ENCODE measurements around the gene NLRP6.

The NLRP6 gene

DNA sequence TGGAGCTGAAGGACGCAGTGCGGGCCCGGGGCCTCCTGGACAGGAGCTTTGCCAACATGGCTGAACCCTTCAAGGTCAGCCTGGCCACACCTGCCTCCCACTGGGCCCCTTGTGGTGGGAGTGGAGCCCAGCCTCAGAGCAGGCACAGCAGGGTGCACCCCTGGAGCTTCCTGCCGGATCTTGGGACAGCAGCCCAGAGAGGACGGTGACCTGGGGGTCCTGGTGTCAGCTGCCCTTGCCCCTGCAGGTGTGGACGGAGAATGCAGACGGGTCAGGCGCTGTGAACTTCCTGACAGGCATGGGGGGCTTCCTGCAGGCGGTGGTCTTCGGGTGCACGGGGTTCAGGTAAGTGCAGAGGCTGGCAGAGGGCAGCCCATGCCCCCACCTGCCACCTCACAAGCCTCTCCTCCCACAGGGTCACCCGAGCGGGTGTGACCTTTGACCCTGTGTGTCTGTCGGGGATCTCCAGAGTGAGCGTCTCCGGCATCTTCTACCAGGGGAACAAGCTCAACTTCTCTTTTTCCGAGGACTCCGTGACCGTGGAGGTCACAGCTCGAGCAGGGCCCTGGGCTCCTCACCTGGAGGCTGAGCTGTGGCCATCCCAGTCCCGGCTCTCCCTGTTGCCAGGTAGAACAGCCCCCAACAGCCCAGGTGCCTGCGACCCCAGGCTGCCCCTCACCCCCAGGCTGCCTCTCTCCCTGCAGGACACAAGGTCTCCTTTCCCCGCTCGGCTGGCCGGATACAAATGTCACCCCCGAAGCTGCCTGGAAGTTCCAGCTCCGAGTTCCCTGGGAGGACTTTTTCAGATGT lies 15.8 kb downstream of the NLRP6 start:
- no peak for DNase-seq (ENCODE audit: low read depth)

DNA sequence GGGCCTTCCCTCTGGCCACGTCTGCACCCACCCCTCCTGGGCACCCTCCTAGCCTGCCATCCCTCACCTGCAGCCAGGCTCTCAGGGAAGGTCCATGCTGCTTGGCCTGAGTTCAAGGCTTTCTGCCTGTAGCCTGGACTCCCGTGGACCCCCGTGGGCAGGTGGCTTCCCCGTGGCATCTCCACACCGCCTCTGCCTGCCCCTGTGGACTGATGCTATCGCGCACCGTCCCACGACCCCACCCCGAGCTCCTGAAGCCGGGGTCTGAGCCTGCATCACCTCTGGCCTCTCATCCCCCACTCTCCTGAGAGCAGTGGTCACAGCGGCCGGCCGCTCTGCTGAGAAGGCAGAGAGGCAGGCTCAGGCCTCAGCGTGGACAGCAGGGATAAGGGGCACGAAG lies 16.6 kb downstream of the NLRP6 start:
- DNase-seq (ENCODE audit: low read depth): no peak

DNA sequence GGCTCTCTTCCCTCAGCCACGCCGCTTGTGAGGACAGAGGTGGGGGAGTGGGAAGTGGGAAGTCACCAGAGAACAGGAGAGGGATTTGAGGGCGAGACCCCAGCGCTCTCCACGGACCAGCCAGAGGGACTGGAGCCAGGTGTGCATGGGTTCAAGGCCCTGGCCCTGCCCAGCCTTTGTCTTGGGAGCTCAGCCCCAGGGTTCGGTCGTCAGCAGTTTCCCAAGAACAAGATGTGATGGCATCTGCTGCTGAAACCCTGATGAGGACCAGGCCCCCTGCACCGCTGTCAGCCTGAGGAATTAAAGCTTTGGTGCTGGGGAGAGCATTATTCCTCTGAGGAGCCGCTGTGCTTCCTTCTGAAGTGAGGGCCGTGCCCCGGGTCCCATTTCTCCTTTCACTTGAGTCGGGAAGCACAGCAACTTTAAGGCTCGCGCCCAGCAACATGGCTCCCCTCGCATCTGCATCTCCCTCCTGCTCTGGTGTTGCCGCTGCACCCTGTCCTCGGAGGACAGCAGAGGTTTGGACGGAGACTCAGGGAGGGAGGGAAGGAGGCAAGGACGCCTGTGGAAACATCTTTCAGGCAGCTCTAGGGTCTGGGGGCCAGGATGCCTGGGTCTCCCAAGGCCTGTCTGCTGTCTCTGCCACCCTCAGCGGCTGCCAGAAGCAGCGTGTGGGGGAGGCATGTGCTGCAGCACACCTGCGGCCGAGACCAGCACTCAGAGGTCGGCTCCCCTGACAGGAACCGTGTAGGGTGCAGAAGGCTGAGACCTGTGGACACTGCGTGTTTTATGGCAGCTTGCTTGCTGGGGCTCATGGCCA lies 17.4 kb downstream of the NLRP6 start:
- no peak for DNase-seq (ENCODE audit: low read depth)

DNA sequence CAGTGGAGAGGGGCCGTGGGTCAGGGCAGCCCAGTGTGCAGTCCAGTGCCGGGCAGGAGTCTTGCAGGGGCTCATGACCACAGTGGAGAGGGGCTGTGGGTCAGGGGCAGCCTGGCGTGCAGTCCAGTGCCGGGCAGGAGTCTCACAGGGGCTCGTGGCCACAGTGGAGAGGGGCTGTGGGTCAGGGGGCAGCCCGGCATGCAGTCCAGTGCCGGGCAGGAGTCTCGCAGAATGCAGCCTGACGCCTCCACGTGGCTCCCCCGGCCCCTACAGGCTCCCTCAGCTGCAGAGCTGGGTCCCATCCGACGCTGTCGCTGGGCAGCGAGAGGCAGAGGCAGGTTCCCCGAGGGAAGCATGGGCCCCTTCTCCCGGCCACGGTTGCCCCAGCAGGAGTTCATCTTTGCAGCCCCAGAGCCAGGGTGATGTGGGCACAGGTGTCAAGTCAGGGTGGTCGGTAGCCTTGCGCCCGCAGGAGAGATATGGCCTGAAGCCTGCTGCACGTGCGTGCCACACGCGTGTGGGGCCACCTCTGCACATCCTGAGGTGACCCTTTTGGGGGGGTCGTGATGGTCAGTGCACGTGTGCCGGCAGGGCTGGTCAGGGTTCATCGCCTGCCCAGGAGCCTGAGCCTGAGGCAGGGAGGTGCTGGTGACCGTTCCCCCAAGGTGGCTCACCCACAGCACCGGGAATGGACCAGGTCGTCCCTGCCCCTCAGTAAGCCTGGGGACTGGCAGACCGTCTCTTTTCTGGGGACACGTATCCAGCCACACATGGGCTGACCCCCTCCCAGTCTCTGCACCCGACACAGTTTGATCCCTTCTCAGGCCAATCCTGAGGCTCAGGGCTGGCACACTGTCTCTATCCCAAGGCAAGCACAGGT lies 18.2 kb downstream of the NLRP6 start:
- no peak for DNase-seq (ENCODE audit: low read depth)

DNA sequence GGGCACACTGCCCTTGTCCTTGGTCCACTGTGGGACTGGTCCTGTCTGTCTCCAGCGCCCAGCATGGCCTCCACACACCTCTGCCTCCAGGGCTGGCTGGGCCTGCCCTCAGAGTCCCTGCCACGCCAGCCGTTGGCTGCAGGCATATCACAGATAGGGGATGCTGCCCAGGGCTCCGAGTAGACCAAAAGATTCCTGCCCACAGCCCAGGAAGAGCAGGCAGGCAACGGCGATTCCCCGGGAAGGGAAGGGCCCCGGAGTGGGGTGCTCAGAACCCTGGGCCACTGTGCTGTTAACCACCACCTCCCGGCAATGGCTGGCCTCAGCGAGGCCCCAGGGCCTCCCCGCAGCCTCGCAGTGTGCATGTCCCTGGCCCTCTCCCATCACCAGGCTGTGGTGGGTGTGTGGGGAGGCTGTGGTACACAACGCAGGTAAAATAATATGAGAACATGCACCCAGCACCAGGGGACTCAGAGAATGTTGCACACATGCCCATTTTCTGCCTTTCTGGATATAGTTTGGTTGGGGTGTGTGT lies 18.9 kb downstream of the NLRP6 start:
- no peak for DNase-seq (ENCODE audit: low read depth)

DNA sequence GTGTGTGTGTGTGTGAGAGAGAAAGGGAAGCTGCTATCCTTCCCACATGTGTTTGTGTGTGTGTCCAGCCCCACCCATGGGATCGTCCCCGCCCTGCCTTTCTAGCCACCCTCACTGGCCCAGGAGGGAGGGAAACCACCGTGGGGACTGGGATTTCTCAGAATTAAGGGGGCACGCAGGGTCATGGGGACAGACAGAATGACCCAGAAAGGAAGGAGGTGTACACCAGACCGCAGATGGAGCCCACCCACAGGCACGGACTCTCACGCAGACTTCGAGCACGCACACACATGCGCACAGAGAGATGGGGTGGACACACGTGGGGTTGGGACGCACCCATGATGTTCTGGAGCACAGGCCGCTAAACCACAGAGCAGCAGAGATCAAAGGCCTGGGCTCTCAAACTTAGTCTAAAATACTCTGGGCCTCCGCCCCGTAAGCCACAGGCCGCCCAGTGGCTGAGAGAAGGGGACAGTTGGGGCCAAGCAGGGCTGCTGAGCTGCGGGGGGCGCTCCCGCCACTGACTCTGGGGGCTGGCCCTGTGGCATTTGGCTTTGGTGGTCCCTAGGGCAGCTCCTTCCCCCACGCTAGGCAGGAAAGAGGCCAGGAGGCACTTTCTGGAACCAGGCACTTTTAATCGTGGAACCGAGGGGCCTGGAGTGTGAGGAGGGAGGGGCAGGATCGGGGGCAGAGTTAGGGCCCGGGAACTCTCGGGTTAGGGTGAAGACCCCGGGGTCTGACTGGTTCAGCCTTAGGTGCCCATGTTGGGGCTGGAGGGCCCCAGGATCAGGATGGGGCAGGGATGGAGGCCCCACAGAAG lies 19.6 kb downstream of the NLRP6 start:
- no peak for DNase-seq (ENCODE audit: low read depth)

DNA sequence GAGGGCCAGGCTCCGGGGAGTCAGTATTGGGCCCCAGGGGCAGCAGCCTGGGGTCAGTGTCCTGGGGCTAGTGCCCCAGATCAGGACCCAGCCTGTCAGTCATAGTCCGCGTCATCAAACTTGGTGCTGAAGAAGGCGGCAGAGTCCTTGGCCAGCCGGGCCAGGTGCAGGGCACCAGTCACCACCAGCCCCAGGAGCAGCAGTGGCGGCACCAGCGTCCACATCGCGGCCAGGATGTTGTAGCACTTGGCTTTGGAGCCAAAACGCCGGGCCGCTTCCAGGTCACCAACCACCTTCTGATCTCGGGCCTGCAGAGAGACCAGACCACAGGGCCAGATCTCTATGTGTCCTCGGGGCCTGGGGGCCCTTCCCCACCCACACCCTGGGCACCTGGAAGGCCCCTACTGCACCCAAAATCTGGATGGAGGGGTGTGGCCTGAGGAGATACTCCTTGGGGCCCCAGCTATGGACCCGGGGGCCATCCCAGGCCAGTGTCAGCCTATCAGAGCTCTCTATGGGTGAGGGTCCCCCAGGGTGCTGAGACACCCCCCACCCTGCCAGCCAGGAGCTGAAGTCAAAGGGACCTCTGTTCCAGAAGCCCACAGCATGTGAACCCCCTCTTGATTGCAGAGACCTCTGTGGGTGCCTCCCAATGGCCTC lies 20.3 kb downstream of the NLRP6 start:
- no peak for DNase-seq (ENCODE audit: low read depth)

DNA sequence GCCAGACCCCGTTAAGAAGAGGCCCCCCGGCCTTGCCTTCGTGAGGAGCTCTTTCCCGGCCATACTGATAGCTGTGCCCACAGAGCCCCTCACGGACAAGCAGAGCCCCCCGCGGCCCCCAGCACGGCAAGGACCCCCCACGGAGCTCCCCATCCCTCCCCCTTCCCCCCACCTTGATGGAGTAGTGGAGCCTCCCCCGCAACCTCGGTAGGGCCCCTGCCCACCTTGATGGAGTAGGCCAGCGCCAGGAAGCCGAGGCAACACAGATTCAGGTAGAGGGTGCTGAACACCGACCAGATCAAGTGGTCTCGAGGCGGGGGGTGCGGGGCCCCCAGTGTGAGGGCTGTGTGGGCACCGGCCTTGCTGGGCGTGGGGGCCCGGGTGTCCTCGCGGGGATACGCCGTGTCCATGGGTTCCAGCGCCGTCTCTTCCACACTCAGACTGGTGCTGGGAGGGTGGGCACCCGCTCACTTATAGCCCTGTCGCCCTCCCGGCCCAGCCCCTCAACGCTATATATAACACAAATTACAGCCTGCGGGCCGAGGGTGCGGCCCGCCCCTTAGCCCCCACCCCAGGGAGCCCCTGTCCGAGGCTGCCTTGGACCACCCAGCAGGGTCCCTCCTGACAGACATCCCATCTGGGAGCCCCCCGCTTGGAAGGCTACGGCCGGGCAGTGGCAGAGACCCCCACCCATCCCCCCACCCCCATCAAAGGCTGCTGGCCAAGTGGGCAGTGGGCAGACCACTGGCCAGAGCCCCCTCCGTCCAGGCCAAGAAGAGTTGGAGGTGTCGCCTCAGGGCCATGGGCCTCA lies 21.1 kb downstream of the NLRP6 start, which contains the start of gene IFITM5:
Gene IFITM5, minus strand, starts transcription at position 446 of the 811 bp plus-strand sequence. Its CDS starts 36 bp downstream, at position 410.
- no peak for DNase-seq (ENCODE audit: low read depth)

DNA sequence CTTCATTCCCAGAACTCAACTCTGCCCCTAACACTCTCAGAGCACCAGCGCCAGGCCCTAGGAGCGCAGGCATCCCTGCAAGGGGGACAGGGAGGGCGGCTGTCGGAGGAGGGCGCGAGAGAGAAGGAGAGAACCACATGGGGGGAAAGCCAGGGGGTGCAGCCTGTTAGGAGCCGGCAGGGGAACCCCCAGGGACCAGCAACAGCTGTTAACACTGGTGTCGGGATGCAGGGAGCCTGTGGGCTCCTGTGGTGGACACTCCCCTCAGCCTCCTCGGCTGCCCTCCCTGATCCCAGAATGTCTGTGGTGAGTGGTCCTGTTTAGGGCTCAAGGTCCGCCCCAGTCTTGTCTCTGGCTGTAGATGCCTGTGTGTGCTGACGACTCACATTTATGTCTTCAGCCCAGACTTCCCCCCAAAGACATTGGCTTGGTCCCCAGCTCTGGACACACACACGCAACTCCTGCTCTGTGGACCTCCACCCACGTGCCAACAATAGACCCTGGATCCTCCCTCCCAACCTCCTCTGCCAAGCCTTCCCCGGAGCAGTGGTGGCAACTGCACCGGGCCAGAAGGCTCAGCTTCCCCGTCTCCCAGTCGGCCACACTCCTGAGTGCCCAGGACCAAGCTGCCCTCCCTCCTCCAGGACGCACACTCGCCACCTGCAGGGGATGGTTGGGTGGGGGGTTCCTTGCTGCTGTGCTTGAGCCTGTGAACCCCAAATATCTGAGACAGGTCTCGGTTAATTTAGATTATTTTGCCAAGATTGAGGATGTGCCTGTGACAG lies 21.9 kb downstream of the NLRP6 start:
- no peak for DNase-seq (ENCODE audit: low read depth)

DNA sequence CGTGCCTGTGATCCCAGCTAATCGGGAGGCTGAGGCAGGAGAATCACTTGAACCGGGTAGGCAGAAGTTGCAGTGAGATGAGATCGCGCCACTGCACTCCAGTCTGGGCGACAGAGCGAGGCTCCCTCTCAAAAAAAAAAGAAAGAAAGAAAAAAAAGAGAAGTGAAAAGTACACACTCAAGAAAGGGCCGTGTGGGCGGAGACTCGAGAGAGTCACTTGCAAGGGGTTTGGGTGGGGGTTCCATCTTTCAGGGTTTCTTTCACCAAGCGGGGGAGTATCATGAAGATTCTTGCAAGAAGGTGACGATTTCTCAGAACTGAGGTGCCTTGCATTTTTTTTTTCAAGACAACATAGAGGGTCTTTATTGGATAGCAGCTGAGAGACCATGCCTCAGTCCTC lies 25.2 kb downstream of the NLRP6 start:
- no peak for DNase-seq (ENCODE audit: low read depth)

DNA sequence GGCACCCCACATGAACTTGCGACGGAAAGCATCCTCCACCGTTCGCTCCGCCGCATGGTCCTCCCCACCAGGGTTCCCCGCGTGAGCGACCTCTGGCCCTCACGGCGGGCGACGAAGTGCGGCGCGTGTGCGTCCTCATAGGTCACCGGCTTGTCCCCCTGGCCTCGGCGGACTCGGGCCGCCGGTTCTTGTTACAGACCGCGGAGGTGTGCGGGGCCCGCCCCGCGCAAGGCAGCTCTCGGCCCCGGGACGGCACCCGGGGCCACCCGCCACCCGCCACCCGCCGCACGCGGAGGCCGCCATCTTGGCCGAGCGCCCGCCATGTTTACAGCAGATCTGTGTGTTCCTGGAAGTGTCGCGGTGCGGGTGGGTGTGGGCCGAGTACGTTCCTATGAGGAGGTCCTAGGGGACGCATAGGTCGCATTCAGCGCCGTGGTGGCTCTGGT lies 25.9 kb downstream of the NLRP6 start:
- DNase-seq (ENCODE audit: low read depth): no peak

DNA sequence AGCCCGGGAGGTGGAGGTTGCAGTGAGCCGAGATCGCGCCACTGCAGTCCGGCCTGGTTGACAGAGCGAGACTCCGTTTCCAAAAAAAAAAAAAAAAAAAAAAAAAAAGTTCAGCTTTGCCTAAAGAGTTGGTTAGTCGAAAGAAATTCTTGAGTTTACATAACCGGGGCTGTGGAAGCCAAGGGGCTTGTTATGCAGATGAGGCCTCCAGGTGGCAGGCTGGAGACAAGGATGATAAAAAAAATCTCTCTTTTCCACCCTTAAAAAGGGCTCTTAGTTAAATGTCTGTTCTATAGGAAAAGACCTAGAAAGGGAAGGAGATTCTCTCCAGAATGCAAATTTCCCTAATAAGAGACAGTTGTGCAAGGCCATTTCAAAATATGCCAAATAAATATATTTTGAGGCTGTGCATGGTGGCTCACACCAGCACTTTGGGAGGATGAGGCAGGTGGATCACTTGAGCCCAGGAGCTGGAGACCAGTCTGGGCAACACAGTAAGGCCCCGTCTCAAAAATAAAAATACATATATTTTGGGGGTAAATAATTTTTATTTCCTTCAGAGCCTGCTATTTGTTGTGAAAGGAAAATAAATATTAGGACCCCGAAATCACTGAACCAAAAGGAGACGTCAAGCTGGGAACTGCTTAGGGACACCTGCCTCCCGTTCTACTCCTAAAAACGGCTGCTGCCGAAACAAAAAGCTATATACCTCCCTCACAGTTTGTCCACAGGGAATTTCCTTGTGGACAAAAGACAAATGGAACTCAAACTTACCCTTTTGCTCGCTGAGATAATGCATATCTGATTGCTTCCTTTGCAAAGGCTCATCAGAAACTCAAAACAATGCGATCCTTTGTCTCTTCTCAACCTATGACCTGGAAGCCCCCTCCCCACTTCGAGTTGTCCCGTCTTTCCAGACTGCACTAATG lies 27.0 kb downstream of the NLRP6 start:
- DNase-seq (ENCODE audit: low read depth): peak; percentile 60

DNA sequence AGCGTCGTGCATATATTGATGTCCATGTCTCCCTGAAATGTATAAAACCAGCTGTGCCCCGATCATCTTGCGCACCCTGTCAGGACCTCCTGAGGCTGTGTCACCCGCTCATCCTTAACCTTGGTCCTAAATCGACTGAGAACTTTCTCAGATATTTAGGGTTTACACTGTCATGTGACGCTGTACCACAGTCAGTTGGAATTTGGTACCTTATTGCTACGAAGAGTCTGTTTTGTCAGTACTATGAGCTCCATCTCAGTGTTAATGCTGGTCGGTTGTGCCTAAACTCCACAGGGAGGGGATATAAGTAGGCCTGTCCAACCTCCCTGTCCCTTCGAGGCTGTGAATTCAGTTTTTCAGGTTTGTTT lies 27.6 kb downstream of the NLRP6 start:
- DNase-seq (ENCODE audit: low read depth): no peak

DNA sequence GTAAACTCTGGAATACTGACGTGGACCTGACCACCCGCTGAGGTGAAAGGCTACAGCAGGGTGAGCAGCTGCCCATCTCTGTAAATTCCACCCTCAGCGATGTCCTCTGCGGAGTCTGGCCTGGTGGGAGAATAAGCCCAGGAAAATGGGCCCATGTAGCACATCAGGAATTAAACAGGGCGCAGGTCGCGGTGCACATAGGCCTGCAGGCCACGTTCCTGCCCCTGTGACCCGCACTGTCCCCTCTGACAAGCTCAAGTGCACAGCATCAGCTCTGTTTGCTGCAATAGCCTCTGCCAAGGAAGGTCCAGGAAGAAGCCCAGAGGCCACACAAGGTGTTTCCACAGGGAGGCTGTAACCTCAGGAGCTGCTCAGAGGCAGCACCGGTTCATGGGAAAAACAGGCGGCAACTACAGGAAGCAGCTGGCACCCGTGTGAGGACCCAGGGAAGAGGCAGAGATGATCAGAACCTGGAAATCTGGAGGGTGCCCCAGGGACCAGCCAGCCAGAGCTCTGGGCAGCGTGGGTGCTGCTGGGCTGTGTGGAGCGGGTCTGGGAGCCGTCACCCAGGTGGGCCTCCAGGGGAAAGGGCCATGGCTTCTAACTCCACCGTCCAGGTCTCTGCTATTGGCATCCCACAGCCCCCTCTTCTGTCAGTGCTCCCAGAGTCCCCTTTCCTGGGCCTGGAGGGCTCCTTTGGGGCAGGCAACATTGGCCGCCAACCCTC lies 28.6 kb downstream of the NLRP6 start:
- no peak for DNase-seq (ENCODE audit: low read depth)

DNA sequence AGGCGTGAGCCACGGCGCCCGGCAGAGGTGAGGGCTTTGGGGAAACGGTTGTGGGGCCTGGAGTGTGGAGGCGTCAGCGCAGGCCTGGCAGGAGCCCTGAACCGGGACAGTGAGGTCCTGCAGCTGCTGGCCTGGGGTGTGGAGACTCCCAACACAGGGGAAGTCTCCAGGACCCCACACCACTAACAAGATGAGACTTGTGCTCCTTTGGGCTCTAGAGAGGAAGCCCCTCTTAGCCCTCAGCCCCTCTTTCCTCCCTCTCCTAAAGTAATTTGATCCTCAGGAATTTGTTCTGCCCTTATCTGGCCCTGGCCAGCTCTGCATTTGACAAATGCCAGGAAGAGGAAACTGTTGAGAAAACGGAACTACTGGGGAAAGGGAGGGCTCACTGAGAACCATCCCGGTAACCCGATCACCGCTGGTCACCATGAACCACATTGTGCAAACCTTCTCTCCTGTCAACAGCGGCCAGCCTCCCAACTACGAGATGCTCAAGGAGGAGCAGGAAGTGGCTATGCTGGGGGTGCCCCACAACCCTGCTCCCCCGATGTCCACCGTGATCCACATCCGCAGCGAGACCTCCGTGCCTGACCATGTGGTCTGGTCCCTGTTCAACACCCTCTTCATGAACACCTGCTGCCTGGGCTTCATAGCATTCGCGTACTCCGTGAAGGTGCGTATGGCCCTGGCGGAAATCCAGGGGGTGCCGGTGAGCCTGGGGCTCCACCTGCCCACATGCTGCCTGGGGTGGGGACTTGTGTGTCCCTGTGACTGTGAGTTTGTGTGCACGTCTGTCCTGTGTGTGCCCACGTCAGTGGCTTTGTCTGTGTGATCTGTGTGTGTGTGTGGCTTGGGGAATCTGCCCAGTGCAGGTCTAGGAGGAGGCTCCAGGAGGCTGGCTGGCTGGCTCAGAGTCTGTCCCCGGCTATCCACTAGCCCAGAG lies 29.8 kb downstream of the NLRP6 start, which contains the start of gene IFITM2:
Gene IFITM2, plus strand, starts transcription at position 51 of the 943 bp plus-strand sequence. Its CDS starts 377 bp downstream, at position 428.
- DNase-seq (ENCODE audit: low read depth): peak; percentile 84

All from GM04504 (cell line).